ENCODE data around the gene TBCB.
"Not testable (repeated sequence)": the region's sequence is repeated elsewhere in the genome, so short reads cannot be mapped to it uniquely, and the experiment has no call there.

The TBCB gene, protein sequence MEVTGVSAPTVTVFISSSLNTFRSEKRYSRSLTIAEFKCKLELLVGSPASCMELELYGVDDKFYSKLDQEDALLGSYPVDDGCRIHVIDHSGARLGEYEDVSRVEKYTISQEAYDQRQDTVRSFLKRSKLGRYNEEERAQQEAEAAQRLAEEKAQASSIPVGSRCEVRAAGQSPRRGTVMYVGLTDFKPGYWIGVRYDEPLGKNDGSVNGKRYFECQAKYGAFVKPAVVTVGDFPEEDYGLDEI

DNA sequence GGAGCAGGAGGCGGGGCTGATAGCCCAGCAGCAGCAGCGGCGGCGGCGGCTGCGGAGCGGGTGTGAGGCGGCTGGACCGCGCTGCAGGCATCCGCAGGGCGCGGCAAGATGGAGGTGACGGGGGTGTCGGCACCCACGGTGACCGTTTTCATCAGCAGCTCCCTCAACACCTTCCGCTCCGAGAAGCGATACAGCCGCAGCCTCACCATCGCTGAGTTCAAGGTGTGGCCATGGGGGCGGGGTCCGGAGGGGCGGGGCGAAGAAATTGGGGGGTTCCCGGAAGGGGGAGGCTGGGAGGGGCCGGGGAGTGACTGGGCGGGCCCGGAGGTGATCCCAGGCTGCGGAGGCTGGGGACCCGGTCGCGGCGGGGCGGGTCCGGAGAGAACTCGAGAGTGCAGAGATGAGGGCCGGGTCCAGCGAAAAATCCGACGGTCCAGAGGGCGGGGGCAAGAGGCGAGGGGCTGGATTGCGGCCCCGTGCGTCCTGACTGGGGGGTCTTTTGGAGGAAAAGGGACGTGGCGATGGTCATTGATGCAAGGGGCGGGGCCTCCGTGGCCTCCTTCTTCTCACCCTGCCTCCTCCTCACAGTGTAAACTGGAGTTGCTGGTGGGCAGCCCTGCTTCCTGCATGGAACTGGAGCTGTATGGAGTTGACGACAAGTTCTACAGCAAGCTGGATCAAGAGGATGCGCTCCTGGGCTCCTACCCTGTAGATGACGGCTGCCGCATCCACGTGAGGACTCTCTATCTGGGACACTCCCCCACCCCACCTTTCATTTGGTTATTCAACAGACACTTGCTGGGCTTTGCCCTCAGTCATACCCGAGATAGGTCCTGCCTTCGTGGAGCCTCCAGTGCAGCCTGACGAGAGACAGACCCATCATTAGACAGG, at the start of gene TBCB:
TSS of gene TBCB (plus strand) at position 16 of the 891 bp plus-strand sequence. CDS start at position 109, 93 bp downstream.
- no peak for DNase-seq (ENCODE audit: low spot score)

- DNase-seq (ENCODE audit: low spot score) = no peak
Measured at GRCh38 chr19:36067681-36068080, 47.6 kb upstream of the TBCB start.

DNA sequence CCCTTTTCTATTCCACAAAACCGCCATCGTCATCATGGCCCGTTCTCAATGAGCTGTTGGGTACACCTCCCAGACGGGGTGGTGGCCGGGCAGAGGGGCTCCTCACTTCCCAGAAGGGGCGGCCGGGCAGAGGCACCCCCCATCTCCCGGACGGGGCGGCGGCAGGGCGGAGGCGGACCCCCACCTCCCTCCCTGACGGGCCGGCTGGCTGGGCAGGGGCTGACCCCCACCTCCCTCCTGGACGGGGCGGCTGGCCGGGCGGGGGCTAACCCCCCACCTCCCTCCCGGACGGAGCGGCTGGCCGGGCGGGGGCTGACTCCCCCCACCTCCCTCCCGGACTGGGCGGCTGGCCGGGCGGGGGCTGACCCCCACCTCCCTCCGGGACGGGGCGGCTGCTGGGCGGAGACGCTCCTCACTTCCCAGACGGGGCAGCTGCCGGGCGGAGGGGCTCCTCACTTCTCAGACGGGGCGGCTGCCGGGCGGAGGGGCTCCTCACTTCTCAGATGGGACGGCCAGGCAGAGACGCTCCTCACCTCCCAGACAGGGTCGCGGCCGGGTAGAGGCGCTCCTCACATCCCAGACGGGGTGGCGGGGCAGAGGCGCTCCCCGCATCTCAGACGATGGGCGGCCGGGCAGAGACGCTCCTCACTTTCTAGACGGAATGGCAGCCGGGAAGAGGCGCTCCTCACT, 46.3 kb upstream of the TBCB start:
- DNase-seq (ENCODE audit: low spot score) = not testable (repeated sequence)

DNA sequence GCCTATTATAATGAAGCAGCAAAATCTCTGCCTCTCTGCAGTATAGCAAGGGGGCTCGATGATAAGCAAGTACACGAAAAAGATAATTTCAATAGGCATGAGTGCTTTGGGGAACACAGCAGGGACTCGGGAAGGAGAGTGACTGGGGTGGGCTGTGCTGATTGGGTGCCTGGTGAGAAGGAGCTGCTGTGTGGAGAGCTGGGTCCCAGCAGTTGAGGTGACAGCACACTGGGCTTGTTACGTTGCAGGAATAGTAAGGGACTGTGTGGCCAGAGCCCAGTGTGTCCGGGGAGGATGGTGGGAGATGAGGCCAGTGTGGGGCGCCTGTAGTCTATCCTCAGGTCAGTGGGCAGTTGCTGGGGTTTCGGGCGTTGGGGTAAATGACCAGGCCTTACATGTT, 43.2 kb upstream of the TBCB start:
- DNase-seq (ENCODE audit: low spot score) = no peak

DNA sequence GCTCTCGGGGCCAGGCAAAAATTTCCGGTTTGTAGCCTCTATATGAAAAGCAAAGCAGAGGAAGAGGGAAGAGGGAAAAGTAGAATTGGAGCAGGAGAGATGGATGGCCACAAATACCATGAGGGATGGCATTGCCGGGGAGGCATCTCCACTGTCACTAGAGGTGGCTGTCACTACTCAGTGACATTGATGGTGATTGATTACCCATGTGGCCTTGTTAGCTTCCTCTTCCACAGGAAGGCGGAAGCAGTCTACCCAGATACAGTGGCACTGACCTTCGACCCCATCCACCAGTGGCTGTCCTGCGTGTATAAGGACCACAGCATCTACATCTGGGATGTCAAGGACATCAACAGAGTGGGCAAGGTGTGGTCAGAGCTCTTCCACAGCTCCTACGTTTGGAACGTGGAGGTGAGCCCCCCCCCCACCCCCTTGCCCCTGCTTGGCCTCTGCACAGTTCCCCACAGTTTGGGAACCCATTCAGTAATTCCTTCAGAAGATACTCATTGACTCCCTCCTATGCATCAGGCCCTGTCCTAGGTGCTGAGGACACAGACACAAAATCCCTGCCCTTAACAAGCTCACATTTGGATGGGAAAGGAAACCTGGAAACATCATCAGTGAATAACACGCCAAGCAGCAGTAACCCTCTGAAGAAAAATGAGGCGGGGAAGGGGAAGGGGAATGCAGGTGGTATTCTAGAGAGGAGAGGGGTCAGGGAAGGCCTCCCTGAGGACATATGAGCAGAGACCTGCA, 42.0 kb upstream of the TBCB start:
- DNase-seq (ENCODE audit: low spot score) = no peak

- DNase-seq (ENCODE audit: low spot score) = no peak
Measured at GRCh38 chr19:36079389-36079945, 35.8 kb upstream of the TBCB start.

GRCh38 chr19:36081385-36081784, 33.9 kb upstream of the TBCB start:
- no peak for DNase-seq (ENCODE audit: low spot score)

DNA sequence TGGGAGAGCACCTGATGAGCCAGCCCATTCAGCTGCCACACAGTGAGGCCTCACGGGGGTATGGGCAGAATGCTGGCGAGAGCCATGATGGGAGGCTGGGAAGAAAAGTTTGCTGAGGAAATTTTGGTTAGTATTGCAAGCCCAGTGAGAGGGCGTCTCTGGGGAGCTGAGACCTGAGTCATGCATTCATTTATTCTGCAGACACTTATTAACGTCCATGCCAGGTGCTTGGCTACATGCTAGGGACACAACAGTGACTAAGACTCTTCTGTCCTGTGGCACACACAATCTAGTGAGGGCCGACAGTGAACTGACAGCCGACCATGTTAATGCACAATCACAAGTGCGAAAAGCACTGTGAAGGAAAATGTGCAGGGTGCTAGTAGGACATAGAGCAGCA, 33.4 kb upstream of the TBCB start:
- DNase-seq (ENCODE audit: low spot score) = no peak

DNA sequence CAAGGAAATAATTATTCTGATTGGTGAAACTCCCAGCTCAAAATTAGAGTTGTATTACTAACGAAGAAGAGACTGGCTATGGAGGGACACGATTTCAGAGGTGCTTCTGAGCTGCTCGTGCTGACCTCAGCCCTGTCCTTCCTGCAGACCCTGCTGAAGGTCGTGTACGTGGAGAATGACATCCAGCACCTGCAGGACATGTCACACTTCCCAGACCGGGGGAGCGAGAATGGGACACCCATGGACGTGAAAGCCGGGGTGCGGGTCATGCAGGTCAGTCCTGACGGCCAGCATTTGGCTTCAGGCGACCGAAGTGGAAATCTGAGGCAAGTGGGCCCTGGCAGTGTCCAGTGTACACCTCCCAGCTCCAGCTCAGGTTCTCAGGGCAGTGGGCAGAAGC, 32.4 kb upstream of the TBCB start:
- no peak for DNase-seq (ENCODE audit: low spot score)

GRCh38 chr19:36084231-36085009, 30.8 kb upstream of the TBCB start:
- DNase-seq (ENCODE audit: low spot score) = no peak

DNA sequence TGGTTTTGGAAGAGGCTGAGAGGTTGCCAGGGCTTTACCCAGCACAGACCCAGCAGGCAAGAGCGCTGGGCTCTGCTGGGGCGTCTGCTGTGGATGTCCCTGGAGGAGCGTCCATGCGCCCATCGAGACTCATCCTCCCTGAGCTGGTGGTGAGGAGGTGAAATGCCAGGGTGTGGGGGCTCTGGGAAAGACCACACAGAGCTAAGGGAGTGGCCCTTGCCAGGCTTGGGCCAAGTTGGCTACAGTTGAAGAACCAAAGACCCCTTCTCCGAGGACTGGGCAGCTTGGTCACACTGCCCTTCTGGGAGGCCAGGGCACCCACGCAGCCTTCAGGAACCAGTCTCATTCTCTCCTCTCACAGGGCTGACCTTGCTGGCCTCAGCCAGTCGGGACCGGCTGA, 28.9 kb upstream of the TBCB start:
- DNase-seq (ENCODE audit: low spot score) = no peak

GRCh38 chr19:36089847-36090246, 25.4 kb upstream of the TBCB start:
- DNase-seq (ENCODE audit: low spot score) = no peak

GRCh38 chr19:36090910-36091695, 24.2 kb upstream of the TBCB start:
- DNase-seq (ENCODE audit: low spot score) = no peak

DNA sequence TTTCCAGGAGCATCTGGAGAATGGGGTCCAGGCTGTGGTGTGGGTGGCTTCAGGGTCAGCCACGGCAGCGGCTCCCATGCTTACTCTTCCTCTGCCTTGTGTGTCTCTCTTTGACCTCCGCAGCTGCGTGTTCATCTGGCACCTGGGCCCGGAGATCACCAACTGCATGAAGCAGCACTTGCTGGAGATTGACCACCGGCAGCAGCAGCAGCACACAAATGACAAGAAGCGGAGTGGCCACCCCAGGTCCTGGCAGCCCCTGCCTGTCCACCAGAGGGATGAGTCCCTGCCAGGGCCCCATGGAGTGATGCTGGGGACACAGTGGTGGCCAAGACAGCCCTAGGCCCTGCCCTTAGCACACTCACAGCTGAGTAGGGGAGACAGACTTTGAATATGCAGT, 22.7 kb upstream of the TBCB start:
- no peak for DNase-seq (ENCODE audit: low spot score)

DNA sequence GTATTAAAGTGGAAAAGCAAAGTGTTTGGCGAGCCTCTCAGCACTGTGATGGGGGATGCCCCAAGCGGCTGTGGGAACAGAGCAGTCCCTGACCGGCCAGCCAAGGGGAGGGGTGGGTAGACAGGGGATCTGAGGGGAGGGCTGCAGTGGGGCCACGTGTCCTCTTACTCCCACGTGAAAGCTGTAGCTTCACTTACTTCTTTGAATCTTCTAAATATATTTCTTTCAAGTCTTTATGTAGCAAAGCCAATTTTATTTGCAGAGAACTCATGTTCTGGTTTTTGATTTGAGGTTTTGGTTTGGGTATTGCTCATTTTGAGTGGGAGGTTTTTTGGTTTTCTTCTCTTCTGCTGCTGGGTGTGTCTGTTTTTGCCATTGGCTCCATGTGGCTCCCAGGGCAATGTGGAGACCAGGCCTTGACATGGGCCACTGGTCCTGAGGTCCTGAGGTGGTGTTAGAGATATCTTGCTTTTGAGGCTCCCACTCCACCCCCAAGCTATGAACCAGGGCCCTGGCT, 22.1 kb upstream of the TBCB start:
- DNase-seq (ENCODE audit: low spot score) = no peak

GRCh38 chr19:36093687-36094086, 21.6 kb upstream of the TBCB start:
- no peak for DNase-seq (ENCODE audit: low spot score)

DNA sequence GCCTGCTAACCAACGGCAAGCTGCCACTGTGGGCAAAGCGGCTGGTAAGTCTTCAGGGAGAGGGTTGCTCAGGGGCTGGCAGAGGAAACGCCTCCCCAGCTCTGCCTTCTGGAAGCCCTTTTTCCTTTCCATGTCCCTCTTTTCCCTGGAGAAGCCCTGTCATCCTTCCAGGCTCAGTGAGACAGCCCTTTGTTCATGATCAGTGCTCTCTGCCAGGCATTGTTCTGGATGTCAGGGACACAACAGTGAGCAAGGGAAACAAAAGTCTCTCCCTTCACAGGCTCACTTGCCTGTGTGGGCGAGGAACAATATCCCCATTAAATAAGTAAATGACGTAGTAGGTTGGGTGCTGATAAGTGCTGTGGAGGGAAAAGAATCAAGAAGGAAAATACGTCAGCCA, 18.2 kb upstream of the TBCB start:
- DNase-seq (ENCODE audit: low spot score) = no peak

DNA sequence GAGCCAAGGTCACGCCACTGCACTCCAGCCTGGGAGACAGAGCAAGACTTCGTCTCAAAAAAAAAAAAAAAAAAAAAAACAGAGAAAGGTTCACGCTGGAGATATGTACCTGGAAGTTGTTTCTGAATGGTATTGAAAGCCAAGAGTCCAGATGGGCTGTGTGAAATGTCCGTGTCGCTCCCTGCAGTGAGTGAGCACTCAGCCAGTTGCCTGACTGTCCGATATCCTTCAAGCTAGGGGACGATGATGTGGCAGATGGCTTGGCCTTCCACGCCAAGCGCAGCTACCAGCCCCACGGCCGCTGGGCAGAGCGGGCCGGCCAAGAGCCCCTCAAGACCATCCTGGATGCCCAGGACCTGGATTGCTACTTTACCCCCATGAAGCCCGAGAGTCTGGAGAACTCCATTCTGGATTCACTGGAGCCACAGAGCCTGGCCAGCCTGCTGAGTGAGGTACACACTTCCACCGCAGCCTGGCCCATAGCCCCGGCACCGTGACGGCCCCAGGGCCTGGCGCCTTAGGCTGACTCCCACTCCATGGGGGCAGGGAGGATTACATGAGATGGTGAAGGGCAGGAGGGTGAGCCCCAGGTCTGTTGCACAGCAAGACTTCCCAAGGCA, 16.0 kb upstream of the TBCB start:
- no peak for DNase-seq (ENCODE audit: low spot score)

DNA sequence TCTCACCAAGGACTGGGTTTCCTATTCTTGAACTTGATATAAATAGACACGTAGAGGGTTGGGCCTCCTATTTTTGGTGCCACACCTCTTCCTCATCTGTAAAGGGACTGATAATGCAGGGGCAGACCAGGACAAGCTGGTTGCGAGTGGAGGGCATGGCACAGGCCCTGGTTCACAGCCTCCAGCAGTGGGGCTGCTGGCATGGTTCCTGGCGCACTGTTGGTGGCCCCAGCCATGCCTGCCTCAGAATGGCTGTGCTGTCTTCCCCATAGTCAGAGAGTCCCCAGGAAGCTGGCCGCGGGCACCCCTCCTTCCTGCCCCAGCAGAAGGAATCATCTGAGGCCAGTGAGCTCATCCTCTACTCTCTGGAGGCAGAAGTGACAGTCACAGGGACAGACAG, 14.8 kb upstream of the TBCB start:
- DNase-seq (ENCODE audit: low spot score) = no peak
